Colon (tissue), 2 donors: ENCODE measurements around the gene MTA3.

Experiments
- FAIRE-seq: peaks from 2 replicates; lab custom pipeline; 2012; peaks lifted over from hg19 to GRCh38; lab: Jason Lieb, UNC
- donor health status: control.
- donor health status: control.

Gene MTA3

GRCh38 chr2:42787424-42787787 is 219.0 kb downstream of the MTA3 start:
- FAIRE-seq = no peak

- no peak for FAIRE-seq
These were observed 219.5 kb downstream of the MTA3 start for GRCh38 chr2:42787788-42788477.

GRCh38 chr2:42788478-42788793 is 220.0 kb downstream of the MTA3 start:
- FAIRE-seq = no peak

- FAIRE-seq = no peak
These were observed 220.4 kb downstream of the MTA3 start for GRCh38 chr2:42788882-42789281.

GRCh38 chr2:42789751-42790150 is 221.3 kb downstream of the MTA3 start:
- no peak for FAIRE-seq

GRCh38 chr2:42791606-42792005 is 223.2 kb downstream of the MTA3 start:
- FAIRE-seq = no peak

- FAIRE-seq = no peak
These were observed 223.7 kb downstream of the MTA3 start for GRCh38 chr2:42792087-42792582.

GRCh38 chr2:42792583-42793333 is 224.3 kb downstream of the MTA3 start, which contains the start of gene HAAO:
Gene HAAO (minus strand): TSS chr2:42792583. CDS start chr2:42792536, 47 bp downstream.
- no peak for FAIRE-seq

GRCh38 chr2:42793334-42794270 is 225.2 kb downstream of the MTA3 start:
- FAIRE-seq = no peak

GRCh38 chr2:42794271-42795046 is 226.0 kb downstream of the MTA3 start:
- FAIRE-seq = no peak

GRCh38 chr2:42795275-42795674 is 226.8 kb downstream of the MTA3 start:
- FAIRE-seq = no peak

- FAIRE-seq = no peak
These were observed 227.4 kb downstream of the MTA3 start for GRCh38 chr2:42795841-42796301.

- FAIRE-seq = no peak
These were observed 228.2 kb downstream of the MTA3 start for GRCh38 chr2:42796427-42797248.

- FAIRE-seq = no peak
These were observed 228.8 kb downstream of the MTA3 start for GRCh38 chr2:42797281-42797680.

- no peak for FAIRE-seq
These were observed 231.4 kb downstream of the MTA3 start for GRCh38 chr2:42799881-42800280.

GRCh38 chr2:42800461-42800962 is 232.1 kb downstream of the MTA3 start:
- no peak for FAIRE-seq

GRCh38 chr2:42800981-42801380 is 232.5 kb downstream of the MTA3 start:
- no peak for FAIRE-seq

GRCh38 chr2:42801381-42801780 is 232.9 kb downstream of the MTA3 start:
- no peak for FAIRE-seq

GRCh38 chr2:42802150-42802549 is 233.7 kb downstream of the MTA3 start:
- FAIRE-seq = no peak

- FAIRE-seq = no peak
These were observed 235.9 kb downstream of the MTA3 start for GRCh38 chr2:42804338-42804737.

- no peak for FAIRE-seq
These were observed 236.5 kb downstream of the MTA3 start for GRCh38 chr2:42804891-42805290.
